Nephron progenitor cell (in vitro differentiated cells): ENCODE measurements around the gene UMAD1.

Experiments used
- DNase-seq: peaks from one replicate; pipeline ENCODE4 v3.0.0; 2021
- H3K27ac Mint-ChIP-seq: 2 replicates; pipeline ENCODE4 v1.8.0; 2021; ENCODE audit warnings: mild to moderate bottlenecking, moderate library complexity, mixed read lengths
- H3K27me3 Mint-ChIP-seq: 2 replicates; pipeline ENCODE4 v1.8.0; 2021; ENCODE audit warnings: mild to moderate bottlenecking, low read depth, mixed read lengths; ENCODE audit not compliant: poor library complexity
- H3K36me3 Mint-ChIP-seq: 2 replicates; pipeline ENCODE4 v1.8.0; 2021; ENCODE audit warnings: low read depth, mixed read lengths
- H3K4me1 Mint-ChIP-seq: 2 replicates; pipeline ENCODE4 v1.8.0; 2021; ENCODE audit warnings: mixed read lengths
- H3K4me3 Mint-ChIP-seq: 2 replicates; pipeline ENCODE4 v1.8.0; 2021; ENCODE audit warnings: mild to moderate bottlenecking, moderate library complexity, mixed read lengths
- H3K9me3 Mint-ChIP-seq: 2 replicates; pipeline ENCODE4 v1.8.0; 2021; ENCODE audit warnings: mild to moderate bottlenecking, moderate library complexity, mixed read lengths
- CTCF ChIP-seq: fragments of 200-600 bp; sonication (generic); IDR thresholded peaks from 2 replicates; pipeline ENCODE4 v1.5.0; 2021; ENCODE audit warnings: antibody characterized with exemption

The UMAD1 gene

GRCh38 chr7:7841027-7841426 lies 200.5 kb downstream of the UMAD1 start:
- Mint-ChIP-seq H3K9me3 (no peaks in the 10 kb centered on the region), H3K4me1 (no peaks in the 10 kb centered on the region), H3K4me3 (no peak overlapping the region), H3K36me3 (no peaks in the 10 kb centered on the region), H3K27me3 (peaks cover 3% of the 10 kb centered on the region), H3K27ac (no peak overlapping the region)
- TF ChIP-seq CTCF: no peak
- DNase-seq: no peak

GRCh38 chr7:7843240-7843639 lies 202.7 kb downstream of the UMAD1 start:
- Mint-ChIP-seq H3K27ac (no peak overlapping the region), H3K4me3 (no peak overlapping the region), H3K27me3 (peaks cover 6% of the 10 kb centered on the region), H3K4me1 (no peaks in the 10 kb centered on the region), H3K9me3 (no peaks in the 10 kb centered on the region), H3K36me3 (no peaks in the 10 kb centered on the region)
- DNase-seq: no peak
- no peak for TF ChIP-seq CTCF

- no peak overlapping the region for H3K27ac Mint-ChIP-seq
- no peaks in the 10 kb centered on the region for H3K4me1 Mint-ChIP-seq
- peaks cover 6% of the 10 kb centered on the region for H3K27me3 Mint-ChIP-seq
- no peaks in the 10 kb centered on the region for H3K36me3 Mint-ChIP-seq
- H3K9me3 Mint-ChIP-seq: no peaks in the 10 kb centered on the region
- DNase-seq: no peak
- TF ChIP-seq CTCF: no peak
- no peak overlapping the region for H3K4me3 Mint-ChIP-seq
Observed at GRCh38 chr7:7843972-7844371, 203.4 kb downstream of the UMAD1 start.

GRCh38 chr7:7848246-7848645 lies 207.7 kb downstream of the UMAD1 start:
- no peak overlapping the region for H3K27ac Mint-ChIP-seq
- H3K9me3 Mint-ChIP-seq: peaks cover 5% of the 10 kb centered on the region
- no peak overlapping the region for H3K4me3 Mint-ChIP-seq
- H3K36me3 Mint-ChIP-seq: peaks cover 5% of the 10 kb centered on the region
- H3K27me3 Mint-ChIP-seq: peaks cover 6% of the 10 kb centered on the region
- no peak for TF ChIP-seq CTCF
- H3K4me1 Mint-ChIP-seq: no peaks in the 10 kb centered on the region
- DNase-seq: no peak

- no peaks in the 10 kb centered on the region for H3K4me1 Mint-ChIP-seq
- H3K9me3 Mint-ChIP-seq: peaks cover 10% of the 10 kb centered on the region
- H3K4me3 Mint-ChIP-seq: no peak overlapping the region
- no peak for TF ChIP-seq CTCF
- H3K27ac Mint-ChIP-seq: peak overlapping the region; percentile 4
- DNase-seq: no peak
- H3K36me3 Mint-ChIP-seq: peaks cover 5% of the 10 kb centered on the region
- peaks cover 6% of the 10 kb centered on the region for H3K27me3 Mint-ChIP-seq
Observed at GRCh38 chr7:7848892-7849291, 208.3 kb downstream of the UMAD1 start.

- DNase-seq: no peak
- H3K4me1 Mint-ChIP-seq: no peaks in the 10 kb centered on the region
- peaks cover 13% of the 10 kb centered on the region for H3K36me3 Mint-ChIP-seq
- no peak overlapping the region for H3K27ac Mint-ChIP-seq
- peaks cover 3% of the 10 kb centered on the region for H3K27me3 Mint-ChIP-seq
- no peak for TF ChIP-seq CTCF
- no peak overlapping the region for H3K4me3 Mint-ChIP-seq
- peaks cover 22% of the 10 kb centered on the region for H3K9me3 Mint-ChIP-seq
Observed at GRCh38 chr7:7850150-7850549, 209.6 kb downstream of the UMAD1 start.
